ENCODE data around the gene DNM2.

- no peak for TF ChIP-seq EP300 (IDR thresholded peaks at IDR 0.05)
- TF ChIP-seq CTCF (IDR thresholded peaks at IDR 0.05), result no peak
- no peak for TF ChIP-seq POLR2AphosphoS5 (IDR thresholded peaks at IDR 0.05)
Observed at GRCh38 chr19:10688545-10689280, 29.2 kb upstream of the DNM2 start.
